CD14-positive monocyte (primary cell): ENCODE results near the gene CDC42BPB. TPM values are rescaled to one million over a fixed set of nuclear protein-coding genes. Genes with fewer than 3 reads are reported as not detected.
A peak's percentile ranks its signal among the peaks of the same experiment; 100 is the strongest.

ENCODE experiments used
- DNase-seq, 3 donors: peaks; one replicate each; pipeline ENCODE4 v3.0.0-alpha.2; 2011 to 2022
- H2AFZ ChIP-seq: 2 replicates; pipeline ENCODE4 v1.6.0; 2012; ENCODE audit warnings: mild to moderate bottlenecking, low read depth, low read length, inconsistent platforms; ENCODE audit not compliant: insufficient read depth, poor library complexity, severe bottlenecking
- H3K27ac ChIP-seq, 2 donors: 1 replicate in 1 of 2; 2 replicates in 1 of 2; pipeline ENCODE4 v1.5.1; 2012 to 2013; ENCODE audit warnings: low read length in 2 of 2, control low read depth in 1 of 2, inconsistent platforms in 1 of 2, low read depth in 1 of 2, mild to moderate bottlenecking in 1 of 2
- H3K27me3 ChIP-seq, 2 donors: one replicate each; pipeline versions ENCODE4 v1.6.0 to v1.6.1; 2011 to 2013; ENCODE audit warnings: low read length in 2 of 2; ENCODE audit not compliant: control insufficient read depth in 2 of 2, insufficient read depth in 2 of 2
- H3K36me3 ChIP-seq, 2 donors: replicated peaks in 1 of 2; 1 replicate in 1 of 2; 2 replicates in 1 of 2; pipeline versions ENCODE4 v1.5.1 to v1.6.1; 2012 to 2013; ENCODE audit warnings: low read length in 2 of 2, control low read depth in 1 of 2, inconsistent platforms in 1 of 2, mild to moderate bottlenecking in 1 of 2; ENCODE audit not compliant: insufficient read depth in 2 of 2, control insufficient read depth in 1 of 2
- H3K4me1 ChIP-seq, 2 donors: 1 replicate in 1 of 2; 2 replicates in 1 of 2; pipeline versions ENCODE4 v1.5.1 to v1.6.1; 2012 to 2013; ENCODE audit warnings: low read length in 2 of 2, control low read depth in 1 of 2, inconsistent platforms in 1 of 2, mild to moderate bottlenecking in 1 of 2, moderate library complexity in 1 of 2; ENCODE audit not compliant: insufficient read depth in 2 of 2, control insufficient read depth in 1 of 2
- H3K4me2 ChIP-seq: replicated peaks from 2 replicates; pipeline ENCODE3; 2012; ENCODE audit warnings: low read length, moderate library complexity, mild to moderate bottlenecking; ENCODE audit not compliant: poor library complexity, severe bottlenecking; ENCODE audit errors: extremely low read depth
- H3K4me3 ChIP-seq, 3 experiments: fragments of 200-600 bp in 1 of 3; sonication (generic) in 1 of 3; replicated peaks in 1 of 3; 1 replicate in 2 of 3; 2 replicates in 1 of 3; pipeline ENCODE4 v1.5.1; 2011 to 2013; ENCODE audit warnings: low read length in 3 of 3, mild to moderate bottlenecking in 3 of 3, control low read depth in 2 of 3, low read depth in 2 of 3, inconsistent platforms in 1 of 3, moderate library complexity in 1 of 3
- H3K79me2 ChIP-seq: 2 replicates; pipeline ENCODE4 v1.6.0; 2012; ENCODE audit warnings: mild to moderate bottlenecking, control low read depth, inconsistent platforms, low read length, moderate library complexity; ENCODE audit not compliant: insufficient read depth
- H3K9ac ChIP-seq: 2 replicates; pipeline ENCODE4 v1.6.0; 2017; ENCODE audit warnings: low read length, mild to moderate bottlenecking; ENCODE audit not compliant: insufficient read depth, poor library complexity, severe bottlenecking
- H3K9me3 ChIP-seq, 2 donors: replicated peaks in 1 of 2; 1 replicate in 1 of 2; 2 replicates in 1 of 2; pipeline versions ENCODE4 v1.5.1 to v1.6.1; 2012 to 2013; ENCODE audit warnings: low read length in 2 of 2, control low read depth in 1 of 2; ENCODE audit not compliant: control insufficient read depth in 1 of 2, insufficient read depth in 1 of 2
- H4K20me1 ChIP-seq: 2 replicates; pipeline ENCODE4 v1.6.0; 2012; ENCODE audit warnings: mild to moderate bottlenecking, low read length, control low read depth, moderate library complexity; ENCODE audit not compliant: insufficient read depth
- H3K27ac Mint-ChIP-seq, 7 donors: one replicate each; pipeline ENCODE4 v1.8.0; 2020; ENCODE audit warnings: mild to moderate bottlenecking in 7 of 7, mixed read lengths in 7 of 7, moderate library complexity in 6 of 7, inconsistent platforms in 2 of 7
- H3K27me3 Mint-ChIP-seq, 3 donors: one replicate each; pipeline ENCODE4 v1.8.0; 2021 to 2022; ENCODE audit warnings: low read depth in 3 of 3, mild to moderate bottlenecking in 3 of 3, mixed read lengths in 3 of 3, moderate library complexity in 3 of 3, inconsistent platforms in 1 of 3
- H3K36me3 Mint-ChIP-seq, 2 donors: one replicate each; pipeline ENCODE4 v1.8.0; 2020; ENCODE audit warnings: mixed read lengths in 2 of 2, inconsistent platforms in 1 of 2, mild to moderate bottlenecking in 1 of 2
- H3K4me1 Mint-ChIP-seq: one replicate; pipeline ENCODE4 v1.8.0; 2020; ENCODE audit warnings: mild to moderate bottlenecking, mixed read lengths
- H3K4me3 Mint-ChIP-seq, 2 donors: one replicate each; pipeline ENCODE4 v1.8.0; 2020; ENCODE audit warnings: mild to moderate bottlenecking in 2 of 2, mixed read lengths in 2 of 2, moderate library complexity in 1 of 2
- H3K9me3 Mint-ChIP-seq, 7 donors: one replicate each; pipeline ENCODE4 v1.8.0; 2020 to 2022; ENCODE audit warnings: mixed read lengths in 7 of 7, mild to moderate bottlenecking in 6 of 7, moderate library complexity in 6 of 7, inconsistent platforms in 2 of 7
- CTCF ChIP-seq: fragments of 200-600 bp; IDR thresholded peaks from one replicate; pipeline ENCODE4 v1.8.0; 2022; ENCODE audit warnings: antibody characterized with exemption, mild to moderate bottlenecking
- WGBS: methylation state at CpG from one replicate; pipeline ENCODE4 v1.1.5; 2013; ENCODE audit warnings: missing lambda C conversion rate; ENCODE audit not compliant: insufficient coverage; 5-methylcytosine and 5-hydroxymethylcytosine counted together
- intact Hi-C, 2 donors: fragments of 100-400 bp; cut with micrococcal nuclease; formaldehyde crosslinking; loops; one replicate each; pipeline versions ENCODE4 v1.15.0 to v1.15.1; 2023
- polyA plus RNA-seq, 3 donors: library from polyadenylated mRNA; depleted of rRNA in 1 of 3; unstranded in 2 of 3; stranded (reverse) in 1 of 3; fragments of 300-500 nt in 2 of 3; fragments of >200 nt in 1 of 3; fragmentation: Illumina TruSeq in 2 of 3; gene quantifications; 1 replicate in 2 of 3; 2 replicates in 1 of 3; pipeline ENCODE4 v1.2.3, GENCODE V29; 2012 to 2021

CDC42BPB gene
- polyA plus RNA-seq, 3 donors = 0.25 to 19.0 (median 0.60) TPM

GRCh38 chr14:102902523-102903247, 154.7 kb downstream of the CDC42BPB start:
- Mint-ChIP-seq H3K4me1 (peaks cover 9% of the 10 kb centered on the region), H3K9me3 (peaks cover 0 to 1% (median 0%) of the 10 kb centered on the region in 7 donors), H3K27me3 (peaks cover 0 to 1% (median 0%) of the 10 kb centered on the region in 3 donors), H3K4me3 (no peak overlapping the region), H3K27ac (peak overlapping the region in 2 of 7 donors; percentile 4 to 41), H3K36me3 (peaks cover 58 to 89% of the 10 kb centered on the region in 2 donors)
- intact Hi-C loops = no loop called here
- no peak overlapping the region for H2AFZ ChIP-seq
- no peak overlapping the region for H3K4me2 ChIP-seq
- H3K27me3 ChIP-seq = no peaks in the 10 kb centered on the region
- 98% methylated on average over 11 of the region's 12 CpGs for WGBS
- peaks cover 69 to 92% of the 10 kb centered on the region in 2 donors for H3K36me3 ChIP-seq
- H3K79me2 ChIP-seq = no peaks in the 10 kb centered on the region
- no peak for DNase-seq
- H3K27ac ChIP-seq = no peak overlapping the region
- TF ChIP-seq CTCF = no peak
- H3K9ac ChIP-seq = no peak overlapping the region
- no peaks in the 10 kb centered on the region for H3K9me3 ChIP-seq
- H4K20me1 ChIP-seq = peaks cover 39% of the 10 kb centered on the region
- no peak overlapping the region for H3K4me3 ChIP-seq
- peaks cover 0 to 6% of the 10 kb centered on the region in 2 donors for H3K4me1 ChIP-seq

GRCh38 chr14:102902086-102902485, 155.3 kb downstream of the CDC42BPB start:
- no peaks in the 10 kb centered on the region for H3K9me3 ChIP-seq
- peaks cover 44% of the 10 kb centered on the region for H4K20me1 ChIP-seq
- no peak for TF ChIP-seq CTCF
- no peak overlapping the region for H3K9ac ChIP-seq
- no peaks in the 10 kb centered on the region for H3K79me2 ChIP-seq
- no peak overlapping the region for H3K27ac Mint-ChIP-seq
- H3K4me3 Mint-ChIP-seq = no peak overlapping the region
- H3K36me3 Mint-ChIP-seq = peaks cover 61 to 90% of the 10 kb centered on the region in 2 donors
- H2AFZ ChIP-seq = no peak overlapping the region
- no peak overlapping the region for H3K4me3 ChIP-seq
- H3K4me1 ChIP-seq = peaks cover 0 to 6% of the 10 kb centered on the region in 2 donors
- no peak overlapping the region for H3K27ac ChIP-seq
- peaks cover 73 to 92% of the 10 kb centered on the region in 2 donors for H3K36me3 ChIP-seq
- intact Hi-C loops = no loop called here
- DNase-seq = no peak
- no peaks in the 10 kb centered on the region for H3K27me3 ChIP-seq
- H3K4me1 Mint-ChIP-seq = peaks cover 9% of the 10 kb centered on the region
- no peak overlapping the region for H3K4me2 ChIP-seq
- peaks cover 0 to 1% (median 0%) of the 10 kb centered on the region in 7 donors for H3K9me3 Mint-ChIP-seq
- WGBS = 68% methylated on average over 4 of the region's 7 CpGs
- H3K27me3 Mint-ChIP-seq = peaks cover 0 to 1% (median 0%) of the 10 kb centered on the region in 3 donors
